GM18861 (cell line): Measurements from ENCODE around the gene BIRC2.
"Not testable (repeated sequence)": the region's sequence is repeated elsewhere in the genome, so short reads cannot be mapped to it uniquely, and the experiment has no call there.

Source experiments
- ATAC-seq: cut with Tn5 transposase; IDR thresholded peaks from one replicate; pipeline ENCODE4 v1.9.1; 2021; ENCODE audit not compliant: unreplicated experiment

The BIRC2 gene

GRCh38 chr11:102374633-102375424 is 27.8 kb downstream of the BIRC2 start:
- not testable (repeated sequence) for ATAC-seq

- ATAC-seq = no peak
Measured at GRCh38 chr11:102375720-102376399, 28.8 kb downstream of the BIRC2 start.

- ATAC-seq = no peak
Measured at GRCh38 chr11:102377891-102378290, 30.9 kb downstream of the BIRC2 start.

GRCh38 chr11:102378818-102379217 is 31.8 kb downstream of the BIRC2 start:
- no peak for ATAC-seq

- no peak for ATAC-seq
Measured at GRCh38 chr11:102382384-102382783, 35.4 kb downstream of the BIRC2 start.

- no peak for ATAC-seq
Measured at GRCh38 chr11:102383839-102384238, 36.8 kb downstream of the BIRC2 start.

GRCh38 chr11:102384419-102385079 is 37.5 kb downstream of the BIRC2 start:
- no peak for ATAC-seq

- no peak for ATAC-seq
Measured at GRCh38 chr11:102385085-102386007, 38.3 kb downstream of the BIRC2 start.

- ATAC-seq = no peak
Measured at GRCh38 chr11:102386136-102386734, 39.2 kb downstream of the BIRC2 start.

- no peak for ATAC-seq
Measured at GRCh38 chr11:102387043-102387781, 40.2 kb downstream of the BIRC2 start.

GRCh38 chr11:102389253-102389652 is 42.2 kb downstream of the BIRC2 start:
- no peak for ATAC-seq

- ATAC-seq = peak; percentile 92
Measured at GRCh38 chr11:102390667-102391465, 43.9 kb downstream of the BIRC2 start.

GRCh38 chr11:102391549-102392237 is 44.7 kb downstream of the BIRC2 start:
- no peak for ATAC-seq

GRCh38 chr11:102393272-102393730 is 46.3 kb downstream of the BIRC2 start:
- ATAC-seq = no peak

- ATAC-seq = no peak
Measured at GRCh38 chr11:102395720-102396393, 48.8 kb downstream of the BIRC2 start.

GRCh38 chr11:102396708-102397563 is 49.9 kb downstream of the BIRC2 start:
- ATAC-seq = no peak

- no peak for ATAC-seq
Measured at GRCh38 chr11:102398297-102398696, 51.3 kb downstream of the BIRC2 start.
